K562 (cell line): Measurements from ENCODE around the gene FAM124B. TPM values are rescaled to one million over a fixed set of nuclear protein-coding genes. Genes with fewer than 3 reads are reported as not detected.

ENCODE experiments used
- ATAC-seq: fragments of 200-7000 bp; cut with Tn5 transposase; 3 replicates; pipeline ENCODE4 v1.9.1; 2020; ENCODE audit warnings: moderate library complexity
- BruUV-seq: library from RNA; stranded (reverse); fragments of 400-500 nt; replicated peaks from 2 replicates; lab custom pipeline; 2021; lab: Mats Ljungman, UMichigan
- CTCF ChIA-PET: fragments of 300-600 bp; formaldehyde crosslinking; extraction: SDS; loops from one replicate; lab custom pipeline; 2021; ENCODE audit warnings: low intra/inter-chr PET ratio; lab: Yijun Ruan, JAX
- POLR2A ChIA-PET: fragments of 300-600, 350-650 bp; sonication (Branson Sonifier 250); formaldehyde crosslinking; extraction: SDS; loops from one replicate; lab custom pipeline; 2021; ENCODE audit warnings: antibody characterized with exemption, inconsistent platforms; lab: Yijun Ruan, JAX
- DNase-seq, 4 experiments: peaks; one replicate each; pipeline versions ENCODE4 v3.0.0 to v3.0.0-alpha.2; 2011 to 2018; ENCODE audit warnings: low spot score in 3 of 4, mixed read lengths in 3 of 4; ENCODE audit errors: extremely low read depth in 1 of 4
- FAIRE-seq: peaks from 2 replicates; lab custom pipeline; 2011; peaks lifted over from hg19 to GRCh38; lab: Jason Lieb, UNC
- H2AFZ ChIP-seq: 2 replicates; pipeline ENCODE4 v1.6.0; 2011; ENCODE audit warnings: low read depth, low read length, control low read depth, inconsistent platforms
- H3K27ac ChIP-seq: fragments of 200-600 bp; 3 replicates; pipeline ENCODE4 v1.8.0; 2011; ENCODE audit warnings: low read depth, mild to moderate bottlenecking, control low read depth, inconsistent platforms, low read length, moderate library complexity, mixed read lengths; ENCODE audit errors: extremely low read depth
- H3K27me3 ChIP-seq, 2 experiments: fragments of 300-600 bp in 1 of 2; 2 replicates in 1 of 2; 3 replicates in 1 of 2; pipeline versions ENCODE4 v1.6.0 to v1.8.0; 2011; ENCODE audit warnings: inconsistent platforms in 2 of 2, low read length in 2 of 2, mild to moderate bottlenecking in 1 of 2, mixed read lengths in 1 of 2, moderate library complexity in 1 of 2; ENCODE audit not compliant: control insufficient read depth in 2 of 2, insufficient read depth in 2 of 2
- H3K36me3 ChIP-seq: fragments of 300-600 bp; 3 replicates; pipeline ENCODE4 v1.8.0; 2011; ENCODE audit warnings: mild to moderate bottlenecking, low read length, inconsistent platforms; ENCODE audit not compliant: control insufficient read depth, insufficient read depth
- H3K4me1 ChIP-seq, 2 experiments: fragments of 200-600 bp in 1 of 2; replicated peaks in 1 of 2; 2 replicates in 1 of 2; 3 replicates in 1 of 2; pipeline versions ENCODE4 v1.5.1 to v1.8.0; 2011; ENCODE audit warnings: inconsistent platforms in 2 of 2, low read length in 2 of 2, mild to moderate bottlenecking in 1 of 2, mixed read lengths in 1 of 2, moderate library complexity in 1 of 2; ENCODE audit not compliant: control insufficient read depth in 2 of 2, insufficient read depth in 2 of 2
- H3K4me2 ChIP-seq: 2 replicates; pipeline ENCODE4 v1.6.1; 2011; ENCODE audit warnings: low read length, control low read depth, inconsistent platforms, mixed read lengths; ENCODE audit not compliant: insufficient read depth
- H3K4me3 ChIP-seq: fragments of 200-600 bp; sonication (generic), shearing (Covaris generic); 2 replicates; pipeline ENCODE4 v1.5.1; 2016; ENCODE audit warnings: control low read depth, inconsistent platforms
- H3K79me2 ChIP-seq: fragments of 200-600 bp; 3 replicates; pipeline ENCODE4 v1.8.0; 2011; ENCODE audit warnings: low read length, inconsistent platforms; ENCODE audit not compliant: control insufficient read depth, insufficient read depth
- H3K9ac ChIP-seq, 2 experiments: 2 replicates each; pipeline versions ENCODE4 v1.6.0 to v1.6.1; 2011; ENCODE audit warnings: low read depth in 2 of 2, low read length in 2 of 2, control low read depth in 1 of 2, inconsistent platforms in 1 of 2, mild to moderate bottlenecking in 1 of 2, mixed read lengths in 1 of 2; ENCODE audit not compliant: insufficient read depth in 1 of 2
- H3K9me1 ChIP-seq: one replicate; pipeline ENCODE4 v1.6.0; 2011; ENCODE audit warnings: inconsistent platforms, mild to moderate bottlenecking, low read length, moderate library complexity; ENCODE audit not compliant: control insufficient read depth, insufficient read depth
- H3K9me3 ChIP-seq: replicated peaks from 2 replicates; pipeline ENCODE4 v1.5.1; 2011; ENCODE audit warnings: low read depth, low read length, inconsistent platforms; ENCODE audit not compliant: control insufficient read depth, insufficient read depth
- H4K20me1 ChIP-seq: replicated peaks from 2 replicates; pipeline ENCODE4 v1.6.1; 2011; ENCODE audit warnings: low read length, inconsistent platforms, mixed read lengths; ENCODE audit not compliant: control insufficient read depth, insufficient read depth
- C11orf30 ChIP-seq: fragments of 450-650 bp; IDR thresholded peaks from 2 replicates; pipeline ENCODE4 v1.6.1; 2016; ENCODE audit warnings: low read depth, mild to moderate bottlenecking
- CBX5 ChIP-seq: IDR thresholded peaks from 2 replicates; pipeline ENCODE4 v1.6.1; 2014; ENCODE audit warnings: low read depth, borderline replicate concordance
- DPF2 ChIP-seq: fragments of 450-650 bp; IDR thresholded peaks from 2 replicates; pipeline ENCODE4 v1.6.1; 2016
- E2F3 ChIP-seq: fragments of 250-450 bp; sonication (Bioruptor Pico); IDR thresholded peaks from 2 replicates; pipeline ENCODE4 v1.4.0; 2020; ENCODE audit warnings: mild to moderate bottlenecking
- ELF4 ChIP-seq: fragments of 450-650 bp; formaldehyde crosslinking; IDR thresholded peaks from 2 replicates; pipeline ENCODE4 v1.4.0; 2022; ENCODE audit warnings: missing genetic modification characterization
- KLF10 ChIP-seq: fragments of 250-450 bp; sonication (Bioruptor Pico); IDR thresholded peaks from 2 replicates; pipeline ENCODE4 v1.6.1; 2021; ENCODE audit warnings: matching md5 sums
- NFIC ChIP-seq: fragments of 450-650 bp; IDR thresholded peaks from 2 replicates; pipeline ENCODE4 v1.6.1; 2017; ENCODE audit warnings: mild to moderate bottlenecking, inconsistent platforms
- NR2C1 ChIP-seq, 2 experiments: fragments of 450-650 bp; IDR thresholded peaks; 2 replicates each; pipeline ENCODE4 v1.6.1; 2017; ENCODE audit warnings: mild to moderate bottlenecking in 2 of 2, antibody characterized with exemption in 1 of 2, inconsistent platforms in 1 of 2, missing compliant biosample characterization in 1 of 2, missing genetic modification characterization in 1 of 2
- NR2C2 ChIP-seq, 2 experiments: fragments of 200-800 bp in 1 of 2; sonication (Bioruptor generic) in 1 of 2; sonication (generic) in 1 of 2; formaldehyde crosslinking in 1 of 2; IDR thresholded peaks; 2 replicates each; pipeline versions ENCODE4 v1.6.1 to v1.8.0; 2016 to 2022; ENCODE audit warnings: mild to moderate bottlenecking in 1 of 2, missing compliant biosample characterization in 1 of 2, missing genetic modification characterization in 1 of 2, missing genetic modification reagents in 1 of 2
- POLR2AphosphoS2 ChIP-seq: IDR thresholded peaks from 2 replicates; pipeline ENCODE4 v1.6.1; 2012; ENCODE audit warnings: low read length, improper control_type of control experiment
- SMAD1 ChIP-seq: fragments of 150-350 bp; IDR thresholded peaks from 2 replicates; pipeline ENCODE4 v1.6.1; 2014; ENCODE audit warnings: low read length, low read depth; ENCODE audit not compliant: partially characterized antibody
- SMARCA4 ChIP-seq: fragments of 450-650 bp; IDR thresholded peaks from 2 replicates; pipeline ENCODE4 v1.6.1; 2016
- SRSF7 ChIP-seq: fragments of 200-400 bp; formaldehyde crosslinking; optimal IDR thresholded peaks from 2 replicates; pipeline ENCODE3; 2017; ENCODE audit warnings: mild to moderate bottlenecking, low read depth, low read length
- TAL1 ChIP-seq: fragments of 450-650 bp; IDR thresholded peaks from 2 replicates; pipeline ENCODE4 v1.6.1; 2016; ENCODE audit warnings: mild to moderate bottlenecking
- ZBTB2 ChIP-seq: fragments of 450-650 bp; IDR thresholded peaks from 2 replicates; pipeline ENCODE4 v1.6.1; 2016; ENCODE audit warnings: antibody characterized with exemption
- ZNF384 ChIP-seq: IDR thresholded peaks from 2 replicates; pipeline ENCODE4 v1.6.1; 2012; ENCODE audit warnings: low read depth, low read length, improper control_type of control experiment
- WGBS: fragments of 100-300 bp; shearing (Covaris generic); methylation state at CpG from one replicate; pipeline ENCODE4 v1.1.6; 2016; ENCODE audit warnings: low coverage, mixed read lengths; ENCODE audit not compliant: insufficient coverage; ENCODE audit errors: missing lambda C conversion rate; 5-methylcytosine and 5-hydroxymethylcytosine counted together
- in situ Hi-C: fragments of 300-500 bp; cut with MboI; formaldehyde crosslinking; loops from 4 replicates; pipeline ENCODE4 v1.15.0; 2018; ENCODE audit warnings: inconsistent platforms, mixed read lengths
- intact Hi-C: fragments of 100-400 bp; cut with micrococcal nuclease; formaldehyde crosslinking; loops from 2 replicates; pipeline ENCODE4 v1.14.2; 2022
- polyA plus RNA-seq, 8 experiments: library from polyadenylated mRNA; depleted of rRNA in 4 of 8; stranded (reverse) in 5 of 8; unstranded in 3 of 8; fragments of >200 nt; fragmentation: Nextera tagmentation in 2 of 8; fragmentation: Illumina TruSeq in 1 of 8; extraction: Ambion mirVana in 2 of 8; extraction: Trizol in 1 of 8; gene quantifications; 2 replicates each; pipeline versions ENCODE4 v1.2.1 to v1.2.3, GENCODE V29; 2011 to 2014; ENCODE audit warnings: inconsistent platforms in 1 of 8, missing spikeins in 1 of 8
- total RNA-seq, 7 experiments: library from RNA; depleted of rRNA in 6 of 7; stranded (reverse); fragments of >200 nt in 6 of 7; fragmentation: Illumina TruSeq in 2 of 7; extraction: Trizol in 2 of 7; gene quantifications; 2 replicates each; pipeline versions ENCODE4 v1.2.1 to v1.2.3, GENCODE V29; 2011 to 2021; ENCODE audit warnings: low replicate concordance in 1 of 7

Gene FAM124B
- total and polyA plus RNA-seq, 9 of the 15 experiments (the other 6 are each of a cell fraction or from before 2014, with no cell fraction given) = 6.2 to 21.4 (median 9.3) TPM

- no TSS peak for BruUV-seq
- Histone ChIP-seq H3K4me2 (peak overlapping the region; percentile 53; the same call in 1 of the 2 replicates), H2AFZ (no peak overlapping the region), H4K20me1 (no peaks in the 10 kb centered on the region), H3K27me3 (no peaks in the 10 kb centered on the region), H3K36me3 (peaks cover 13% of the 10 kb centered on the region; the same call in 1 of the 3 replicates), H3K9me1 (peaks cover 3% of the 10 kb centered on the region), H3K27ac (peak overlapping the region; percentile 58; the same call in 1 of the 3 replicates), H3K9me3 (no peaks in the 10 kb centered on the region), H3K9ac (no peak overlapping the region), H3K4me1 (peaks cover 11 to 29% of the 10 kb centered on the region in 2 experiments; a peak in 4 of 5 replicates), H3K4me3 (no peak overlapping the region), H3K79me2 (peaks cover 38% of the 10 kb centered on the region)
- POLR2A ChIA-PET = interaction anchor here (0.6 to 2.2 kb wide), 3 partner anchors 9 to 76 kb away, joined by 3 to 10 read pairs (median 3); partner anchors contain the start of gene FAM124B
- CTCF ChIA-PET = no interaction called here
- intact Hi-C loops = no loop called here
- FAIRE-seq = peak; percentile 78
- TF ChIP-seq SRSF7 (no peak), CBX5 (no peak), ELF4 (CRISPR knock-in tag) (no peak), ZBTB2 (no peak), NR2C1 (IDR thresholded peaks at IDR 0.05) (no peak), NR2C1 (tag; IDR thresholded peaks at IDR 0.05) (no peak), E2F3 (CRISPR knock-in tag) (no peak), DPF2 (peak; percentile 40; the same call in 1 of the 2 replicates), KLF10 (no peak), NFIC (peak; percentile 64), SMAD1 (no peak), C11orf30 (no peak), ZNF384 (peak; percentile 83; the same call in 1 of the 2 replicates), SMARCA4 (0 out of 2 replicates have a peak, but pooled peaks have one; percentile 14), NR2C2 (CRISPR knock-in tag; IDR thresholded peaks at IDR 0.05) (no peak), NR2C2 (tag; IDR thresholded peaks at IDR 0.05) (no peak), POLR2AphosphoS2 (no peak), TAL1 (no peak)
- peak; percentile 30 for ATAC-seq
- WGBS = 11% methylated on average over 4 of the region's 4 CpGs
- peak in 2 of 4 experiments; percentile 17 to 45 for DNase-seq
- in situ Hi-C loops = no loop called here
These were observed 9.4 kb downstream of the FAM124B start for GRCh38 chr2:224392545-224392944.
